ES-I3 (cell line): ENCODE results near the gene KRT34.
"Not testable (repeated sequence)": the region's sequence is repeated elsewhere in the genome, so short reads cannot be mapped to it uniquely, and the experiment has no call there.

Source experiments
- H3K36me3 ChIP-seq: 2 replicates; pipeline ENCODE4 v1.6.1; 2013; ENCODE audit warnings: mild to moderate bottlenecking, low read length, control low read depth, moderate library complexity; ENCODE audit not compliant: insufficient read depth
- H3K4me1 ChIP-seq: 2 replicates; pipeline ENCODE4 v1.6.1; 2013; ENCODE audit warnings: mild to moderate bottlenecking, control low read depth, low read length; ENCODE audit not compliant: insufficient read depth
- H3K9ac ChIP-seq: 2 replicates; pipeline ENCODE4 v1.6.1; 2013; ENCODE audit warnings: low read depth, mild to moderate bottlenecking, low read length, moderate library complexity
- H3K9me3 ChIP-seq: 2 replicates; pipeline ENCODE4 v1.6.1; 2013; ENCODE audit warnings: mild to moderate bottlenecking, low read length, moderate library complexity; ENCODE audit not compliant: control insufficient read depth, insufficient read depth

KRT34 gene

DNA sequence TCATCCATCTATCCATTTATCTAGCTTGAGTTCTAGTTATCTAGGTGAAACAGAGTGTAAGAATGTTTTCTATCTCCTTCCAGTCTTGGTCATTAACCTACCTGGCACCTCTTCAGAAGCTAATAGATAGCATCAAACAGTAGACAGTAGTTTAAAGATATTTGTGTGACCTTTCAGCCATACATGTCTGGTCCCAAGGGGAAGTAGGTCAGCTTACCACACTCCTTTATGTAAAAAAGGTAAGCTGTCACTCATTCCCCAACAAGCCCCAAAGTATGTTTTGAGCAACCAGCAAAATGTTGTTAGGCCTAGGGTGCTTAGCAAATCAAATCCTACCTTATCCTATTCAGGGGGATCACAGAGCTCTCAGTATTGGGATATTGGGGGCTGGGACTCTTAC is 16.0 kb downstream of the KRT34 start:
- Histone ChIP-seq H3K9me3 (no peaks in the 10 kb centered on the region), H3K4me1 (no peaks in the 10 kb centered on the region), H3K9ac (no peak overlapping the region), H3K36me3 (no peaks in the 10 kb centered on the region)

DNA sequence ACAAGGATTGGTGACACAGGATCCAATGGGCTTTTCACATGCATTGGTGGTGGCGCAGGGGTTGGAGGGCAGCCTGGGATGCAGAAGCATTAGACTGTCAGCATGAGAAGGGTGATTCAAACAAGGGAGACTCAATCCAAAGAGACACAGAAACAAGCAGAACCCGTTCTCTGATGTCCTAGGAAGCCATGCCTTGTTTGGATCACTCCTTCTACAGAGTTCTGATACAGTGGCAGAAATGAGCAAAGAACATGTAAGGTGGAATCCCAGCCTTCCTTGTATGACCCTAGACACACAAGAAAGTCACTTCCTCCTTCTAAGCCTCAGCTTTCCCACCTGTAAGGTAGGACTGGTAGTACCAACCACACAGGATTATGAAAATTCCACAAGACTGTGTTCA is 18.2 kb downstream of the KRT34 start:
- H3K36me3 ChIP-seq: no peaks in the 10 kb centered on the region
- no peaks in the 10 kb centered on the region for H3K9me3 ChIP-seq
- H3K9ac ChIP-seq: no peak overlapping the region
- no peaks in the 10 kb centered on the region for H3K4me1 ChIP-seq

DNA sequence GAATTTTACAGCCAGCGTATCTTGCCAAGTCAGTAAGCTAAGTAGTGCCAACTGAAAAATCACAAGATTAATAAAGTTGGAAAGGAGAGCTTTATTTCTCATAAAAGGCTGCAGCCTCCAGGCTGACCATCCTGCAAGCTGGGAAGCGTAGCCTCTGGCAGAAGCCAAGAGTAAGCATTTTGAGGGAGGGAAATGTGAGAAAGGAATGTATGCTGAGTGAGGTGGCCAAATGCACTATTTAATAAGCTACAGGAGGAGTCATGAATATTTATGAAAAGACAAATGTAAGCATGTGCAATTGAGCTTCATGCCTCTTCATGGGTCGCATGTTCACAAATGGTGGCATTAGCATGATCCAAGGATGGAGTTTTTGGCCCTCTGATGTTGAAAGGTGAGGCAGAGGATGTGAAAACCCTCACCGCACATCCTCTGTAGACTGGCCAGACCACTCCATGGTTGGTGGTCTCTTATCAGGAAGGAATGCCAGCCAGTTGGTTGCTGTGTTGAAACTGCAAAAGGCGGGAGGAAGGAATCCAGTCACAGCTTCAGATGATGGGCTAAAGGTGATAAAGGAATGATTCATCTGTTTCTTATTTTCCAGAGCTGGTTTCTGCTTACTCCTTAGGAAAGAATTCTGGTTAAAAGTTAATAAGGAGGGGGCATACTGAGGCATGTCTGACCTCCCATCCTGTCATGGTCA is 21.7 kb downstream of the KRT34 start:
- H3K9me3 ChIP-seq: no peaks in the 10 kb centered on the region
- H3K4me1 ChIP-seq: no peaks in the 10 kb centered on the region
- no peaks in the 10 kb centered on the region for H3K36me3 ChIP-seq
- H3K9ac ChIP-seq: no peak overlapping the region

DNA sequence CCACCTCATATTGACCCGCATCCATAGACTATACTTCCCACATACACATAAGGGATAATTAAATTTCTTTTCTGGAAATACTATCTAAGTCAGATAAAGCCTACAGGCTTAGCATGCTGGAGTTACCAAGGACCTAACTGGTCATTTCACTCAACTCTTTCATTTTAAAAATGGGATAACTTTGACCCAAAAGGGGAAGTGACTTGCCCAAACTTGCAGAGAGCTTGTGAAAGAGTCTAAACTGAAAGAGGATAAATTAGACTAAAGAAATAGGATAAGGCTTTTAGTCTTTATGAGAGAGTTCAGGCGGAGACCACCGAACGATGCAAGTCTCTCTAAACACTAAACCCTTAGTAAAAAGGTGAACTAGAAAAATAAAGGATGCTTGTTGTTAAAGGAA is 27.6 kb downstream of the KRT34 start:
- Histone ChIP-seq H3K9me3 (no peaks in the 10 kb centered on the region), H3K9ac (no peak overlapping the region), H3K36me3 (no peaks in the 10 kb centered on the region), H3K4me1 (no peaks in the 10 kb centered on the region)

DNA sequence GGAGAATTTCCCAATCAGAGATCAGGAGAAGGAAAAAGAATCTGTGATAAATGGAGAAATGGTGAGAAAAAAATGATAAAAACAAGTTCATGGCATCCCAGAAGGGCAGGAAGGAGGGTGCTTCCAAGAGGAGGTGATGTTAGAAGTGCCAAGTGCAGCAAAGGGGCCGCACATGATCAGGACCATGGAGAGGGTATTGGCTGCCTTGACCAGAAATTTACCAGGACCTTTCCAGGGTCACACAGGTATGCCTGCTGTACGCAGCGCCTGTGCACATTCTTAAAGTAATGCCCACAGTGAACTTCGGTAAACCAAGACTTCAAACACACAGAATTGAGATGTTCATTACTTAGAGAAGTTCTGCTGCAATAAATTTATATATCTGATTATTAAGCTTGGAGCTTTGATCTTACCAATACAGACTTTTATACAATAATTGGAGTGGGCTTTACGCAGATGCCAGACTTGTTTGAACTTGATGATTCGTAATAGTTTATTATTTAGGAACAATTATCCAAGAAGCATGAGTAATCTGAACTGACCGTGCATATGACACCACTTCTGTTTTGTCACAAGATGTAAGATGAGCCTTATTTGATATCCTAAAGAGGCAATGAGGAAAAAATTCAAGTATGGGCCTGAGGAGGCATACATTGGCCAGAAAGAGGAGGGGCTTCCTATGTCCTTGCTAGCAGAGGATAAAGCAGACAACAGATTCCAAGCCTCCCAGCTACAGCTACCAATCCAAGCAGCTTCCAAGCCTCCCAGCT is 29.3 kb downstream of the KRT34 start:
- Histone ChIP-seq H3K4me1 (no peaks in the 10 kb centered on the region), H3K36me3 (no peaks in the 10 kb centered on the region), H3K9me3 (no peaks in the 10 kb centered on the region), H3K9ac (no peak overlapping the region)

DNA sequence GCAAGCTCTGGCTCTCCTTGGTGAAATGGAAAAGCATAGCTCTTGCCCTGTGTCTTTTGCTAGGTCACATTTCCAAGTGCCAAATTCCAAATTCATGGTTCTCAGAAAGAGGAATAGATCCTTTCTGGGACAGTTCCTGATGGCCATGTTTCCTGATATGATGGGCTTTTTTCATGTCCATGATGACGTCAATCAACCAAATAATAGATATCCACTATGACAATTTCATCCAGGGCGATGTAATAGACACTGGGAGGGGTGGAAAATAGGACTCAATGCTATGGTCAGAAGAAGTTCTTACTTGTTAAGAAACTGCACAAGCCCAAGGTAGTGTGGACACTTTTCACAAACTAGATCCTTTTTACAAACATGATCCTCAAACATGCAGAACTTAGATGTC is 30.9 kb downstream of the KRT34 start:
- H3K36me3 ChIP-seq: no peaks in the 10 kb centered on the region
- no peak overlapping the region for H3K9ac ChIP-seq
- no peaks in the 10 kb centered on the region for H3K4me1 ChIP-seq
- no peaks in the 10 kb centered on the region for H3K9me3 ChIP-seq

DNA sequence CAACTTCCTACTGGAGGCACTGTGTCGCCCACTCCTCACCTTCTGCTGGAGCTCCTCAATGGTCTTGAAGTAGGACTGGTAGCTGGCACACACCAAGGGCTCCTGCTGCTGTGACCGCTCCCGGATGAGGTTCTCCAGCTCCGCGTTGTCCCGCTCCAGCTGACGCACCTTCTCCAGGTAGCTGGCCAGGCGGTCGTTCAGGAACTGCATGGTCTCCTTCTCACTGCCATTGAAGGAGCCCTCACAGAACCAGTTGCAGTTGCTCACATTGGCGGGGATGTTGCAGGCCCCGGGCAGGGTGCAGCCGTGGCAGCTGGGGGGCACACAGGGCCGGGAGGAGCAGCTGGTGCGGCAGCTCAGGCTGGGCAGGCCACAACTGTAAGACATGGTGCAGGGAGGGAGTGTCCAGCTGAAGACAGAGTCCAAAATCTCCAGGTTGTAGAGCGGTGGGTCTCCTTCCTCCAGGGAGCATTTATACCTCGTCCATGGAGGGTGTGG is 31.7 kb downstream of the KRT34 start, which contains the start of gene KRT33A:
Gene KRT33A (minus strand): TSS at position 448 of the 498 bp plus-strand sequence. CDS start 61 bp downstream, at position 387.
- H3K9ac ChIP-seq, H3K36me3 ChIP-seq, H3K9me3 ChIP-seq, H3K4me1 ChIP-seq: not testable (repeated sequence)

DNA sequence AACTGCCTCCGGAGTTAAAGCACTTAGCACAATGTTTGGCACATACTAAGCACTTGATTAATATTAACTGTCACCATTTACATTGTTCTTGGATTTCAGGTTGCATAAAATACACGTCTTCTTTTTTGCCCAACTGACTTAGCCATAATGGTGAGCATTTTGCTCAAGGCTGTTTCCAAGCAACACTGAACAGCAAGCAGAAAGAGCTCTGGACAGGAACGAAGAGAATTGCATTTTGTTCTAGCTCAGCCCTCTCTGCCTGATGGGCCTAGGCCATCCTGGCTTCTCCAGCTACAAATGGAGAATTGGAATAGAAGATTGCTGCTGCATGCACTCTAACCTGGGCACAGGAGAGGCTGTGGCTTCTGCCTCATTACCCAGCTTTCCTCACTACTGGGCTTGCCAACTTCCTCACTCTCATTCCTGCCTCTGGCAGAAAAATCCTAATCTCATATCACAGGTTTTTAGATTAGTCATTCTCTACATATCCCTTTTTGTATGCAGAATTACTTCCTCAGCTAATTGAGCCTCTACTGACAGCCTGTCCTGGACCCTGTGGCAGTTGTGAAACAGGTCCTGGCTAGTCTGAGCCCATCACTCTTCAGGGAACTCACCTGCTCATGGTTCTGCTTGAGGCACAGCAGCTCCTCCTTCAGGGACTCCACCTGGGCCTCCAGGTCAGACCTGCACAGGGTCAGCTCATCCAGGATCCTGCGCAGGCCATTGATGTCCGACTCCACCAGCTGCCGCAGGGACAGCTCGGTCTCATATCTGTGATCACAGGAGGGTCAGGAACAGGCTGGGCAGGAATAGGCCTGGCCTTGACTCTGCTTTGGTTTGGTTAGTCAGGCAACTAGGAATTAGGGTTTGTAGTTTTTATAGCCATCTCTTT is 34.0 kb downstream of the KRT34 start:
- no peaks in the 10 kb centered on the region for H3K9me3 ChIP-seq
- no peak overlapping the region for H3K9ac ChIP-seq
- no peaks in the 10 kb centered on the region for H3K36me3 ChIP-seq
- no peaks in the 10 kb centered on the region for H3K4me1 ChIP-seq

DNA sequence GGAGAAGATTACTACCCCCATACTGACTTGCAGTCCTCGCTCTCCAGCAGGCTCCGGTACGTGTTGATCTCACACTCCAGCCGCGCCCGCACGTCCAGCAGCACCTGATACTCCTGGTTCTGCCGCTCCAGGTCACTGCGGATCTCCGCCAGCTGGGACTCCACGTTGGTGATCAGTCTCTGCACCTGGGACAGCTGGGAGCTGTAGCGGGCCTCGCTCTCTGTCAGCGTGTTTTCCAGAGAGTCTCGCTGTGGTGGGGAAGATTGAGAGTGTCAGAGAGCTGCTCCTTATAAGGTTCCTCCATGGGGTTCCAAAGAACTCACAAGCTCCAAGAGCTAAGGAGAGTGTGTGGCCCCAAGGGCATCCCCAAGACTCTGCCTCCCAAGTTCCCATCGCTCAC is 35.7 kb downstream of the KRT34 start:
- not testable (repeated sequence) for H3K9ac ChIP-seq, H3K4me1 ChIP-seq, H3K36me3 ChIP-seq, H3K9me3 ChIP-seq

DNA sequence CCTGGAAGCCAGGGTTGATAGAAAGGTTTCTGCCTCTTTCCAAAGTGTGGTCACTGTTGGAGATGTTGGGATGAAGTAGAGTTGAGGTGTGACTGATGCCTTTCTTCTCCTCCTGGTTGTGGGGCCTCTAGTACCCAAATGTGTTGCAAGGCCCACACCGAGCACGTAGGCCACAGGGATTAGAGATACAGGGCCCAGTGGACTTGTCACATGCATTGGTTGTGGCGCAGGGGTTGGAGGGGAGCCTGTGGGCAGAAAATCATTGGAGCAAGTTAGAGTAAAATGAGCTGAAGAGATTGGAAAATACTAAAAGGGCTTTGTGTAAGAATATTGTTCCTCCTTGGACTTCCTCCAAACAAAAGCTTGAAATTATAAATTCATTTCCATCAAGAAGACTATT is 36.1 kb downstream of the KRT34 start:
- no peak overlapping the region for H3K9ac ChIP-seq
- no peaks in the 10 kb centered on the region for H3K4me1 ChIP-seq
- H3K36me3 ChIP-seq: no peaks in the 10 kb centered on the region
- H3K9me3 ChIP-seq: no peaks in the 10 kb centered on the region

DNA sequence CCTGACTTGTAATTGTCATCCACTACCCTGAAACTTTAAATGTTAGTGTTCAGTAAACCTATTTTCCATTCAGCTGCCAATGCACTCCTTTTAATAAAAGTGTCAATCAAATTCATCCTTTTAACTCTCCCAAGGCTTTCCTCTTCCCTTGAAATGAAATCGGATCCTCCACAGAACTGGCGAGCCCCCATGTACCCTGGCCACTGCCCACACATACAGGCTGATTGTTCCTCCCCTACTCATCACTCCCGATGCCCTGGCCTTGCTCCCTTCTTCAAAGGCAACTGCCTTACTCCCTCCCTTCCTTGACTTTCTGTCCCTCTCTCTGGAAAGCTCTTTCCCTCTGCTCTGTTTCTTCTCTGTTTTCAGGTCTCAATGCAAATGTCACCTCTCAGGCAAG is 39.1 kb downstream of the KRT34 start:
- H3K36me3 ChIP-seq: no peaks in the 10 kb centered on the region
- H3K9me3 ChIP-seq: no peaks in the 10 kb centered on the region
- H3K9ac ChIP-seq: no peak overlapping the region
- H3K4me1 ChIP-seq: no peaks in the 10 kb centered on the region

DNA sequence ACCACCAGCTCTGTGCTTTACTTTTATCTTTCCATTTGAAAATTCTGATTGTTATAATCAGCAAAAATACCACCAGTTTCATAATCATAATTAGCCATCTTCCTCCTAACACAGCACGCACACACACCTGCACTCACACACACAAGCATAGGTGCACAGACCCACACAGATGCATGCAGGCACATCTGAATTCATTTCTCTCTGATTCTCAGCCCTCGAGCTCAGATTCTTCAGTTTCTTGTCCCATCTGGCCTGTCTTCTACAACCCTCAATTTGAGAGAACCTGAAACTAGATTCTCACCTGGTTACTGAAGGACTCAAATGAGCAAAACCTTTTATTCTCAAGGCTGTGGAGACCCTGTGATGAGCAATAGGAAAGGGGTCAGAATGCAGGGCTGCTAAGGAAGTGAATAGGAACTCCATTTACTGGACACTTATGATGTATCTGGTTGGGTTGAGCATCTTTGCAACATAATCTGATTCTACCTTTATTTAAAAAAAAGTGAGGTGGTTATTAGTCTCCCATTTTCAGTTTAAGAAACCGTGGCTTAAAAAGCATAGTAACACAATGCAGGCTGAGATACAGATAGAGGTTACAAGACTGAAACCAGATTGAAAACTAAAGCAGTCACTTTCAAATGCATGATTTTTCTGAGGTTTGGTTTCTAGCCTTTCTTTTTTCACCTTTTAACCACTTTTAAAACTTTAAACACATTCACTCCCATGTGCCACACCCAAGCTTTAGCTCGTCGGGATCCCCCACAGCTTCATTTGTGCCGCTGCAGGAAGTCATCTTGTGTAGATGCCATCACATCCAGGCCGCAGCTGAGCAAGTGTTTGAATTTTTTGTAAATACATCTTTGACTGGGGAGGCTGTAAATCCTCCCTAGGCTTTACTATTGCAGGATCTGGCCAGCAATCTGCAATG is 40.9 kb downstream of the KRT34 start:
- no peaks in the 10 kb centered on the region for H3K9me3 ChIP-seq
- no peaks in the 10 kb centered on the region for H3K36me3 ChIP-seq
- no peak overlapping the region for H3K9ac ChIP-seq
- no peaks in the 10 kb centered on the region for H3K4me1 ChIP-seq

DNA sequence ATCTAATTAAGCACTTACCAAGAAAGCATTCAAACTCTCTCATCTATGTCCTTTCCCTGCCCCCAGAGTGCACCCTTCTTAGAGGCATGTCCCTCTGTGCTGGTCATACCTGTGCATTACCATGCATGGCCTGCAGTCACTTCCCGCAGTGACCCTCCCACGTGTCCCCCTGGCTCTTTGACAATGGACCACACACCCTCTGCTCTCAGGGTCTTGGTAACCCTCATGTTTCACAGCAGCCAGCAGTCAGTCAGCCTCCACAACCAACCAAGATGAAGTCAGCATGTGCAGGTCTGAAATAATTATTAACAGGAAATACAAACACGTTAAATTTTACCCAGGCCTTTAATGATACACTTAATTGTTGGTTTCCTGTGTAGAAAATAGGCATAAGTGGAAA is 41.6 kb downstream of the KRT34 start:
- Histone ChIP-seq H3K36me3 (no peaks in the 10 kb centered on the region), H3K9ac (no peak overlapping the region), H3K9me3 (no peaks in the 10 kb centered on the region), H3K4me1 (no peaks in the 10 kb centered on the region)
